SH-SY5Y (cell line): Measurements from ENCODE around the gene KIF3B.

Source experiments
- GATA2 ChIP-seq: IDR thresholded peaks from 2 replicates; pipeline ENCODE4 v1.6.1; 2011; ENCODE audit warnings: mild to moderate bottlenecking, low read depth, low read length
- GATA3 ChIP-seq: IDR thresholded peaks from 2 replicates; pipeline ENCODE4 v1.6.1; 2011; ENCODE audit warnings: low read depth, mild to moderate bottlenecking, low read length, moderate library complexity

KIF3B gene

GRCh38 chr20:32363492-32363891 lies 86.0 kb downstream of the KIF3B start:
- TF ChIP-seq GATA2, result no peak
- no peak for TF ChIP-seq GATA3

GRCh38 chr20:32364554-32365208 lies 87.2 kb downstream of the KIF3B start:
- TF ChIP-seq GATA3 (no peak), GATA2 (no peak)

- TF ChIP-seq GATA2 (no peak), GATA3 (no peak)
Measured at GRCh38 chr20:32365564-32365963, 88.1 kb downstream of the KIF3B start.

GRCh38 chr20:32366380-32366779 lies 88.9 kb downstream of the KIF3B start:
- TF ChIP-seq GATA3, result no peak
- no peak for TF ChIP-seq GATA2

- TF ChIP-seq GATA3 (no peak), GATA2 (no peak)
Measured at GRCh38 chr20:32368323-32368722, 90.9 kb downstream of the KIF3B start.

GRCh38 chr20:32368925-32369324 lies 91.5 kb downstream of the KIF3B start:
- TF ChIP-seq GATA3 (no peak), GATA2 (no peak)

- TF ChIP-seq GATA3 (no peak), GATA2 (no peak)
Measured at GRCh38 chr20:32370897-32371296, 93.4 kb downstream of the KIF3B start.

- TF ChIP-seq GATA3 (no peak), GATA2 (no peak)
Measured at GRCh38 chr20:32378461-32378860, 101.0 kb downstream of the KIF3B start.

GRCh38 chr20:32380745-32381144 lies 103.3 kb downstream of the KIF3B start:
- TF ChIP-seq GATA2, result no peak
- TF ChIP-seq GATA3, result no peak

GRCh38 chr20:32382102-32382950 lies 104.9 kb downstream of the KIF3B start:
- TF ChIP-seq GATA2 (no peak), GATA3 (no peak)
